Kidney (tissue), 14 donors: ENCODE data around the gene ATG10. TPM values are rescaled to one million over a fixed set of nuclear protein-coding genes. Genes with fewer than 3 reads are reported as not detected.

Source experiments
- DNase-seq, 5 donors: peaks; one replicate each; pipeline ENCODE4 v3.0.0-alpha.2; 2013 to 2020
- FAIRE-seq: peaks from 2 replicates; lab custom pipeline; 2012; peaks lifted over from hg19 to GRCh38; lab: Jason Lieb, UNC
- H3K27ac ChIP-seq, 2 donors: one replicate each; pipeline ENCODE4 v1.7.0; 2013; ENCODE audit warnings: low read depth in 2 of 2, low read length in 2 of 2, inconsistent platforms in 1 of 2
- H3K27me3 ChIP-seq: one replicate; pipeline ENCODE4 v1.7.1; 2013; ENCODE audit warnings: low read length, inconsistent platforms; ENCODE audit not compliant: control insufficient read depth, insufficient read depth
- H3K36me3 ChIP-seq, 3 donors: one replicate each; pipeline versions ENCODE4 v1.7.0 to v1.7.1; 2013; ENCODE audit warnings: low read length in 3 of 3, control low read depth in 1 of 3, inconsistent platforms in 1 of 3; ENCODE audit not compliant: insufficient read depth in 3 of 3, control insufficient read depth in 2 of 3
- H3K4me1 ChIP-seq, 3 donors: one replicate each; pipeline versions ENCODE4 v1.7.0 to v1.7.1; 2013; ENCODE audit warnings: low read length in 3 of 3, inconsistent platforms in 1 of 3, low read depth in 1 of 3; ENCODE audit not compliant: control insufficient read depth in 2 of 3, insufficient read depth in 2 of 3
- H3K4me3 ChIP-seq, 3 donors: one replicate each; pipeline versions ENCODE4 v1.7.0 to v1.8.1; 2013; ENCODE audit warnings: low read length in 3 of 3, control low read depth in 1 of 3, inconsistent platforms in 1 of 3
- H3K9ac ChIP-seq, 3 donors: one replicate each; pipeline versions ENCODE4 v1.7.0 to v1.7.1; 2013; ENCODE audit warnings: low read length in 3 of 3, control low read depth in 1 of 3, inconsistent platforms in 1 of 3
- H3K9me3 ChIP-seq, 3 donors: one replicate each; pipeline versions ENCODE4 v1.7.0 to v1.7.1; 2013; ENCODE audit warnings: low read length in 3 of 3, control low read depth in 1 of 3, inconsistent platforms in 1 of 3; ENCODE audit not compliant: control insufficient read depth in 2 of 3, insufficient read depth in 1 of 3
- CTCF ChIP-seq: IDR thresholded peaks from 3 replicates; pipeline ENCODE4 v1.5.1; 2012; ENCODE audit warnings: mild to moderate bottlenecking, moderate library complexity, borderline replicate concordance; ENCODE audit not compliant: insufficient read depth; ENCODE audit errors: extremely low read depth
- intact Hi-C: fragments of 100-400 bp; cut with DNase I; formaldehyde crosslinking; loops from one replicate; pipeline ENCODE4 v1.11.1; 2022
- polyA plus RNA-seq: library from polyadenylated mRNA; stranded (reverse); fragments of 350-450 nt; fragmentation: Illumina TruSeq; extraction: RNeasy Lipid Tissue Mini Kit (QIAGEN cat#74804); gene quantifications from one replicate; pipeline ENCODE4 v1.2.3, GENCODE V29; 2014; ENCODE audit warnings: low read depth, low replicate concordance; ENCODE audit not compliant: insufficient read depth
- total RNA-seq: library from RNA; stranded (reverse); fragmentation: NEBNext Ultra II Directional; extraction: Animal tissue kit (Norgen Biotek cat#: 25700); gene quantifications from one replicate; pipeline ENCODE4 v1.2.1, GENCODE V29; 2021
- donor health status: control.
- donor health status: control.
- donor health status: control.
- donor health status: control.
- donor health status: control.
- donor health status: DM: yes; HTN: yes; CAD: no.
- donor health status: Normal renal cell carcinoma (clear cell type).

The ATG10 gene
- total and polyA plus RNA-seq, 2 donors from 2014 or later: 8.6 to 8.7 TPM

- H3K36me3 ChIP-seq: peaks cover 3 to 16% (median 13%) of the 10 kb centered on the region in 3 donors
- intact Hi-C loops: no loop called here
- DNase-seq: peak in 1 of 5 donors; percentile 35
These were observed 305.8 kb downstream of the ATG10 start for GRCh38 chr5:82277613-82277986.

GRCh38 chr5:82277987-82278710 lies 306.3 kb downstream of the ATG10 start, which contains the start of gene RPS23:
RPS23 (minus strand) TSS chr5:82278354; CDS start chr5:82278323, 31 bp downstream.
- H3K27ac ChIP-seq: peak within 1 kb of the TSS; percentile 83 to 94
- H3K4me1 ChIP-seq: peaks cover 0 to 2% (median 0%) of the 10 kb centered on the region in 3 donors
- peaks cover 3 to 16% (median 13%) of the 10 kb centered on the region in 3 donors for H3K36me3 ChIP-seq
- no peak for TF ChIP-seq CTCF
- no peaks in the 10 kb centered on the region for H3K9me3 ChIP-seq
- no peaks in the 10 kb centered on the region for H3K27me3 ChIP-seq
- peak within 1 kb of the TSS; percentile 83 to 99 (median 96) for H3K4me3 ChIP-seq
- FAIRE-seq: no peak
- DNase-seq: peak; percentile 93 to 98 (median 96)
- intact Hi-C loops: no loop called here
- peak within 1 kb of the TSS; percentile 78 to 98 (median 97) for H3K9ac ChIP-seq

More at GRCh38 chr5:82277613-82277986, 305.8 kb downstream of the ATG10 start:
- H3K4me1 ChIP-seq: peaks cover 0 to 2% (median 0%) of the 10 kb centered on the region in 3 donors
- H3K9me3 ChIP-seq: no peaks in the 10 kb centered on the region
- no peak for FAIRE-seq
- no peak for TF ChIP-seq CTCF
- H3K27ac ChIP-seq: peak overlapping the region; percentile 83 to 94
- peak overlapping the region; percentile 83 to 99 (median 96) for H3K4me3 ChIP-seq
- peak overlapping the region; percentile 78 to 98 (median 97) for H3K9ac ChIP-seq
- H3K27me3 ChIP-seq: no peaks in the 10 kb centered on the region

GRCh38 chr5:82278711-82279370 lies 307.0 kb downstream of the ATG10 start:
- no peak for TF ChIP-seq CTCF
- intact Hi-C loops: no loop called here

More at GRCh38 chr5:82278711-82279370, 307.0 kb downstream of the ATG10 start:
- DNase-seq (peak in 2 of 5 donors; percentile 20 to 58), FAIRE-seq (no peak)
- Histone ChIP-seq H3K27me3 (no peaks in the 10 kb centered on the region), H3K9me3 (no peaks in the 10 kb centered on the region), H3K4me1 (peaks cover 0 to 2% (median 0%) of the 10 kb centered on the region in 3 donors), H3K9ac (peak overlapping the region; percentile 61 to 97 (median 78)), H3K36me3 (peaks cover 3 to 16% (median 13%) of the 10 kb centered on the region in 3 donors), H3K27ac (peak overlapping the region; percentile 83 to 94), H3K4me3 (peak overlapping the region; percentile 83 to 99 (median 96))
